ENCODE measurements around the gene PITPNM1. TPM values are rescaled to one million over a fixed set of nuclear protein-coding genes. Genes with fewer than 3 reads are reported as not detected.

PITPNM1 gene
- total RNA-seq, 1 donor from 2014 or later: 51.0 TPM

DNA sequence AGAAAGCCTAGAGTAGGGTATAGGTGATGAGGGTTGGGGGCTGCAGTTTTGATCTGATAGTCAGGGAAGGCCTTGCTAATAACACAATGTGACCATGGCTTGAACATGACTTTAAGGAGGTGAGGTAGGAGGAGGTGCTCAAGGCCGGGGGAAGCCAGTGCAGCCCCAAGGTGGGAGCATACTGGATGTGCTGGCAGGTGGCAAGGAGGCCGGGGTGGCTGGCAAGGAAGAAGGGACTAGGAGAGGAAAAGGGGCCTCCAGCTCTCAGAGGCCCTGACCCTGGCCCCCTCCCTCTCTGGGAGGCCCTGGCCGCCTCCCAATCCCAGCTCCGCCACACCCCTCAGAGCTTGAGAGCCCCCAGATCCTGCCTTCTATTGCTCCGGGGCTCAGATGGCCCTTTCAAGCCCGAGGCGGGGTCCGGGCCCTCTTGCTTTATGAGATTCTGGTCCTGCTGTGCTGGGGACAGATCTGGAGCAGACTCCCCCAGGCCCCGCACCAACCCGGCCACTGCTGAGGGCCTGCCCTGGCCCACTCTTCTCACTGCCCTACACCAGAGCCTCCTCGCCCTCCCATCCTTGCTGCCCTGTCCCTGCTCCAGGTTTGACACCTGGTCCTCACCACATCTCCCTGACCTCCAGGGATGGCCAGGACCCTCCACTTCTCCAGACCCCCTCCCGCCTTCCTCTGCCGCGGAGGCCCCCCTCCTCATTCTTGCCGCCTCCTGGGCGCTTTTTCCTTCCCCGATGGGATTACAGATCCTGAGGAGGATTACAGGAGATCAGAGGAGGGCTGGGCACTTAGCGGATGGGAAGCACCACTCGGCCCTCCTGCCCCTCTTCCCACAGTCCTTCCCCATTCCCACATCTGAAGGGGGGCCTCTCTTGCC is 1.8 kb downstream of the PITPNM1 start:
- no peak for DNase-seq (ENCODE audit: low spot score)

- DNase-seq (ENCODE audit: low spot score): no peak
Observed at GRCh38 chr11:67502328-67502979, 2.7 kb downstream of the PITPNM1 start.

GRCh38 chr11:67501854-67502253 is 3.3 kb downstream of the PITPNM1 start:
- no peak for DNase-seq (ENCODE audit: low spot score)

DNA sequence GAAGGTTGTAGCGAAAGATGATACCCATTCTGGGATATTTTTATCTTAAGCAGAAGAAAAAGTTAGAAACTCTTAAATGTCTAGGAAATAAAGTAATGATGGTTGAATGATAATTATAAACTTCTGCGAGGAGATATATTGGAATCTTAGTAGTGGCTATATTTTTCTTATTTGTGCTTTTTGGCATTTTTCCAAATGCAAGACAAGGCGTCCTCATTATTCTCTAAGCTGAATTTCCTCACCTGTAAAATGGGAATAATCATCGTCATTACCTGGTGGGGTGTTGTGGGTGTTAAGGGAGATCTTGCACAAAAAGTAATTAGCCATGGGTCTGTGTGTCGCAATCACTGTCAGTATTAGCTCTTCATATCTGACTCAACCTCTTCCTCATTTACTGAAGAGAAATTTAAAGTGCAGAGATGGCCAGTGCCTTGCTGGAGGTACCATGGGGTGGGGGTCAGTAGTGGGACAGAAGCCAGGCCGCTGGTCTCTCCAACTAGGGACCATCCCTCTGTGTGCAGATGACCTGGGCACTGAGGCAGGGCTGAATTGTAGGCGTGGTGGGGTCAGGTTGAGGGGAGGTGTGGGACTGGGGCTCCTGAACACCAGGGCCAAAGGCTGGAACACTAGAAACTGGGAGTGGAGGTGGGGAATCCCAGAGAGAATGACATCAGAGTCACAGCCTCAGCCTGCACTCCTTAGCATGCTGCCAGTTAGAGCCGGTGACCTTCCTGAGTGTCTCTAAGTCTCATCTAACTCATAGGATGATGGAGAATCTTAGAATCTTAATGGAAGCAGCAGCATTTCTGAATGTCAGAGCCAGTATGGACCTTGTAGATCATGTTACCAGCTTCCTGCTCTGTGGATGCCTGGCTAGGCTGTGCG is 4.1 kb downstream of the PITPNM1 start:
- no peak for DNase-seq (ENCODE audit: low spot score)

DNA sequence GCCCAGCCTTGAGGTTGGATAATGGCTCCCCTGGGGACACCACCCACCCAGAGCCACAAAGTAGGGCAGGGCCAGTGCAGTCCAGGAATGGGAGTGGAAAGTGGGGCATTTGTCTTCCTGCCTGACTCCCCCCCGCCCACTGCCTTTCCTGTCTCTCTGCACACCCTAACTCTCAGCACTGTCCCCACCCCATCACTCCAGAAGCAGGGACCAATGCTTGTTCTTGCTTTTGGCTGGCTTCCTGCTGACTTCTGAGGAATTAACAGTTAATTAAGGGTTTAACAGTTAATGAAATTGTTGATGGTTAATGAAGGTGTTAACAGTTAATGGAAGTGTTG is 4.7 kb downstream of the PITPNM1 start:
- DNase-seq (ENCODE audit: low spot score): no peak

DNA sequence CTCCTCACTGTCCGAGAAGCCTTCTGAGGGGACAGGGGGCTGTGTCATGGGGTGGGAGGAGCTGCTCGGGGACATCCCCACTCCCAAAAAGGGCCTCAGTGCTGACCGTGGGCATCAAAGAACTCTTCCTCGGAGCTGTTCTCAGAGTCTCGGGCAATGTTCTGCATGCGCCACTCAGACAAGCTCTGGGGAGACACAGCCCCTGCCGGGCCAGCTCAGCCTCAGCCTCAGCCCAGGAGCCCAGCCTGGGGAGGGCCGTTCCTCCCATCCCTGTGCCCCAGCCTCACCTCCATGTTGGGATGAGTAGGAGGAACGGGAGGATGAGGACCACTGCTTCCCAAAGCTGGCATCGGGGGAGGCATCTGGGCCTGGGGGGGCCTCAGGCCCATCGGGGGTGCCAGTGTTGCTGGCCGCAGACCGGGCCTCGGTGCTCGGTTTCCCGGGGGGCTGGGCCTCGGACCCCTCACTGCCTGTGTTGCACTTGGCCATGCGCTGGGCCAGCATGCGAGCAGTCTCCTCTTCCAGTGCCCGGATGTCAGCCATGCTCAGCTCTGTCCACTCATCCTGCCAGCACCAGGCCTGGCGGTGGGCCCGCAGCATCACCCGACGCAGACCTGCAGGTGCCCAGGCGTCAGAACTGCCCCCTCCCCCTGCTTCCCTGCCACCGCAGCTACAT is 5.2 kb downstream of the PITPNM1 start:
- no peak for DNase-seq (ENCODE audit: low spot score)

DNA sequence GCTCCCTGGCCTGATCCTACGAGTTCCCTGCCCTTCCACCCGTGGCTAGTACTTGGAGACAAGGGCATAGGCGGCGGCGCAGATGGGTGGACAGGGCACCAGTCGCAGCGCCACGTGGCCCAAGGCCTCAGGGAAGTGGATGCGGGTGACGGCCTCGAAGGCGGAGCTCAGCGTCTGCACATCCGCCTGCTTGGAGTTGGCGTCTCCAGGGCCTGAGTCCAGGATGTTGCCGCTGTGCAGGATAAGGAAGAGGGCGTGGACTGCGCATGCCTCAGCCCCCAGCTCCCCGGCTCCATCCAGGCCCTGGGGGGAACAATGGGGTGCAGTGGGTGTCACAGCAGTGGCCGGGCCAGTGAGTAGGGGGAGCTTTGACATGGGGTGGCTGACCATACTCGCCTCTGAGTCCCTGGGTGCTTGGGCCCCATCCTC is 6.6 kb downstream of the PITPNM1 start:
- DNase-seq (ENCODE audit: low spot score): no peak

DNA sequence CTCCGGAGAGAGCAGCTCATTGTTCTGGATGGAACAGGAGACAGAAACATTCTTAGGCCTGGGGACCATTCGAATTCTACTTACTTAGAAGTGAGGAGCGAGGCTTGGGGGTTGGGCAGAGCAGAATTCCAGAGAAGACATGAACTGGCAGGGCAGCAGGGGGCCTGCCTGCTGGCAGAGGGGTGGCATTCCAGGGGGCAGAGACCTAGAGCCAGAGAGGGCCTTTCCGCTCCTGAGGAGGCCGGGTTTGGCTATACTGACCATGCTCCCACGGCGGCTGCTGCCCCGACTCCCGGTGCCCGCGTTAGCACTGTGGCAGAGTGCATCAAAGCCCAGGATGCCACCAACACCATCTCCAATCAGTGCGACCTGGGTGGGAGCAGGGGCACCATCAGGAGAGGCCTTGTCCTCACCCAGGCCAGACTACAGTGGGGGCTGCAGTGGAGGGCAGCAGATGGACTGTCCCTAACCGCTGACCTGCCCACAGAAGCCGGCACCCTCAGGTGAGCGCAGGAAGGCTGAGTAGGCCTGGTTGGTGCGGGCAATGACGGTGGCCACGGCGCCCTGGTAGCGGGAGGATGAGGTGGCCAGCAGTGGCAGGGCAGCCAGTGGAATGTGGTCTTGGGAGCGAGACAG is 7.4 kb downstream of the PITPNM1 start:
- DNase-seq (ENCODE audit: low spot score): no peak

GRCh38 chr11:67496113-67496512 is 9.1 kb downstream of the PITPNM1 start:
- no peak for DNase-seq (ENCODE audit: low spot score)

DNA sequence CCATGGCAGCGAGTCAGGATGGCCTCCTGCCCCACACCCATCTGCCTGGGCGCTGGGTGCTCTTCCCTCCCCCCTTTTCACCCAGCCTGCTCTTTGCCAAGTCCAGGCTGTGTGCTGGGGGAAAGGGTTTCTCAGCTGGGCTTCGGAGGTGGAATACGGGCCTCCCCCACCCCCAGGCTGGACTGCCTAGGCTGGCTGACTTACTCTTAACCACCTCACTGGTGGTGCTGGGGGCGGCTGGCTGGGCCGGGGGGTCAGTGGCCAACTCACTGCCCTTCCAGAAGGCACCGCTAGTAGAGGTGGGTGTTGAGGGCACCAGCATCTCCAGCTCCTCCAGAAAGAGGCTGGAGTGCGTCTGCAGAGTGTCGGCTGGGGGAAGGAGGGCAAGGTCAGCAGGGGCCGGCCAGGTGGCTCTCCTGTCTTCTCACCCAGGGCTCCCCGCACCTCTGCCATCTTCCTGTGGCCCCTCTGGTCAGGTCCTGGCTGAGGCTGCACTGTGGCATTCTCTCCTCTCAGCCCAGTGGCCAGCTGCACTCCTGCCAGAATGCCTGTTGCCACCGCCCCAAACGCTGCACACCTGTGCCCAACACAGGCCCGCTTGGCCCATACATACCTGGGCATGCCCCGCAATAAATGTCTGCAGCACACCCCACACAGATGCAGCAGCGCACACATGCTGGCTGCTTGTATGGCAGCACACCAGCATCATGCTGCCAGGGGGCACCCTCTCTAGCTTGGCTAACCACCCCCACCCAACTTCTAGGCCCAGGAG is 9.7 kb downstream of the PITPNM1 start:
- no peak for DNase-seq (ENCODE audit: low spot score)

GRCh38 chr11:67494371-67495233 is 10.6 kb downstream of the PITPNM1 start:
- no peak for DNase-seq (ENCODE audit: low spot score)

DNA sequence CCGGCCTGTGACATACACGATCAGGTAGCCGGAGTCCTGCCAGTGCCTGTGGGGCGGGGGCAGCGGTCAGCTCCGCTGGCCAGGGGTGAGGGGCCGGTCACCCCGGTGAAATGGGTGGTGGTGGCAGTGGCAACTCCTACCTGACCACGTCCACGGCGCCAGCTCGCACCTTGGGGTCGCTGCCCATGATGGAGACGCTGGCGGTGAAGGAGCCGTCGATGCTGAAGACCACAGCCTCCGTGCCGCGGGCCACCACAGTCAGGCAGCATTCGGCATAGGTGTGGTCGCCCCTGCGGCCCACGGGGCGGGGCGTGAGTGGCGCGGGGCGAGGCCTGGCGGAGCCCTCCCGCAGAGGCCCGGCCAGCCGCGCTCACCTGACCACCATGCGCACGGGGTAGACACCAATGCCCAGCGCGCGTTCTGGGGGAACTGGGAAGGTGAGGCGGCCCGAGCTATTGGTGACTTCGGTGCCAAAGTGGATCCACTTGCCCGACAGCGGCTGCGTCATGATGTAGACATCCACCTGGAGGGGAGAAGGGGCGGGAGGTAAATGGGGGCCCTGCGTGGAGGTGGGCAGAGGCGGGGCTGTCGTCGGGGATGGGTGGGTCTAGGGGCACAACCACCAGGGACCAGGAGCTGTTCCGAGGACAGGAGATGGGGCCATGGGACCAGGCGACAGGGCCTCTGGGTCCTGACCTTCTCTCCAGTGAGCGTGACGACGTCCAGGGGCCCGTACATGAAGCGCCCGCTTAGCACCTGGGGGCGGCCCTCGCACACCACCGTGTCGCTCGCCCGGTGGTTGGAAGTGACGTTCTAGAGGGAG is 11.4 kb downstream of the PITPNM1 start:
- DNase-seq (ENCODE audit: low spot score): no peak

DNA sequence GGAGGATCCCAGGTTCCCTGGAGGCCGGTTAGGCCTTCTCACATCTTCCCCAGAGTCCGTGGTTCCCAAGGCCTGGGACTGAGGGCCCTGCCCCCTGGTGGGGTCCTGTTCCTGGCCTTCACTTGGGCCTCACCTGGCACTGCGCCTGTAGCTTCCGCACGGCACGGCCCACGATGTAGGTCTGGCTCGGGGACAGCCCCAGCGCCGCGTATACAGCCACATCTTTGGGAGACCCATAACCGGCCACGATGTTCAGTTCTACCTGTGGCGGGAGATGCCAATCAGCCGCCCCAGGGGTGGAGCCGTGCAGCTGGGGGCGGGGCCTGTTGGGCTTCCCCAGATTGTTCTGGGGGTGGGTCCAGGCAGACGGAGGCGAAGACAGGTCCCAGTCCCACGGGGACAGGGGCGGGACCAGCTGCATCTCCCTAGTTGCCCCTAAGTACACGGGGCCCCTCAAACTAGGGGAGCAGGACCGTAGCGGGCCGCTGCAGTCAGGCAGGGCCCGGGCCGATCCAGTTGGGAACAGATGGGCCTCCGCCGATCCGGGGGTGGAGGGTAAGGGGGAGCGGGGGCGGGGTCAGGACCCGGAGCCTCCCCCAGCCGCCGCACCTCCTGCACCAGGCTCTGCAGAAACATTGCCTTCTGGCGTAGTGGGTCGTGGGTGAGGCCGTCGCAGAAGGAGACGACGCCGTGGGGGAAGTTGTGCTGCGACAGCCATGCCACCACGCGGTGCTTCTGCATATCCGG is 12.2 kb downstream of the PITPNM1 start:
- no peak for DNase-seq (ENCODE audit: low spot score)

GRCh38 chr11:67492069-67492727 is 13.0 kb downstream of the PITPNM1 start:
- DNase-seq (ENCODE audit: low spot score): no peak

DNA sequence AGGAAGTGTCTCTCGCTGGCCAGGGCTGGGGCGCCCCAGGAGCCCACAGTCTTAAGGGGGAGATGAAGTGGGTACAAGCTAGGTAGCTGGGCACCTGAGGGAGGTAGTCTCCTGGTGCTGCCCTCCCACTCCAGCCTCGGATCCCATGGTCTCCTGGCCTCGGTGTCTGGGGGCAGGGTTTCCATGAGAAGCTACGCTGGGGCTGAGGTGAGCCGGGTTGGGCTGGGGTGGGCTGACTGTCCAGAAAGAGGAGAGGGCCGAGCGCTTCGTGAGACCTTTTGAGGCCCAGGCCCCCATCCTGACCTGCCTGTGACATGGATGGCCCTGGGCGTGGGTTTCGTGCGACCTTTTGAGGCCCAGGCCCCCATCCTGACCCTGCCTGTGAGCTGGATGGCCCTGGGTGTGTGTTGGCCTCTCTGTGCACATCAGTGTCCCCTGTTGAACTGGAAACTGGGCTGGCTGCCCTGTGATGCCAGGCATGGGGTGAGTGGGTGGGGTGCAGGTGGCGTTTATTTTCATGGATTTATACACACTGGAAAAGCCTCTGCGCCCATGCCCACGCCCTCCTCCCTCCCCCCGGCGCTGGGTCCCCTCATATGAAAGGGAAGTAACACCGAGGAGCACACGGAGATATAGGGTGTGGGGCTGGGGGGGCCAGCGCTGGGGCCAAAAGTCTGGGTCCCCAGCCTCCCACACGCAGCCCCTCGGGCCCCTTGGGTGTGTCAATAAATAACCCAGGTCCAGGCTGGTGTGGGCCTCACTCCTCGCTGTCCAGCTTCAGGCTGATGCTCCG is 13.7 kb downstream of the PITPNM1 start:
- no peak for DNase-seq (ENCODE audit: low spot score)

GRCh38 chr11:67490727-67491065 is 14.5 kb downstream of the PITPNM1 start:
- DNase-seq (ENCODE audit: low spot score): no peak
